Measurements from ENCODE around the gene SLAMF9. TPM values are rescaled to one million over a fixed set of nuclear protein-coding genes. Genes with fewer than 3 reads are reported as not detected.
A peak's percentile ranks its signal among the peaks of the same experiment; 100 is the strongest.

The SLAMF9 gene
- total RNA-seq, 2 donors from 2014 or later, result not detected

DNA sequence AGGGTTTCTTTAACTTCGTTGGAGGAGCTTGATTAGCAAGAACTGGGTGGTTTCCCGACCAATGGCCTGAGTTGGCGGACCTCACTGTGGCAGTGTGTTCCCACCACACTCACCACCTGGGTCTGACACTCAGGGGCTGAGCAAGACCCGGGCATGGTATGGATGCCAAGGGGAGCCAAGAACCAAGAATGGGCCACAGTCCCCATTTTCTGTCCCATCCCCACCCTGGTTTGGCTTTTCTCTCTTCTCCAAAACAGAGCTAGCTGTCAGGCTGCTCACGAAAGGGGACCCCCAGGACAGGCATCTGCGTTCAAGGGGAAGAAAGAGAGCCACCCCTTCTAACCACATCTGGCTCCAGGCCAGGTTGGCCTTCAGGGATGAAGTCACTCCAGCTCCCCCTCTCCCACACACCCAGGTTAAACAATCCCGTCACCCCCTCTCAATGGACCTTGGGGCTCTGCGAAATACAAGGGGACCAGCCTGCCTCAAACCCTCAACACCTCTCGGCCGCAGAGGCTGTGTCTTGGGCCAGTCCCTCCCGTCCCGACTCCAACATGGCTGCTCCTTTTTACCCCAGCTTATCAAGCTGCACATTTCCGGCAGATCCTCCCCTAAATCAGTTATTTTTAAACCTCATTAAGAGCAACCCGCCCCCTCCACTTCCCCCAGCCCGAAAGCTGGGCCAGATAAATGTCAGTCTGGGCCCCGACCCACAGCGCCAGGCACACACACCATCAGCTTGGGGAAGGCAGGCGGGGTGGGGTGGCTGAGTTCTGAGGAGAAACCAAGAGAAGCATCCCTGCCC, 32.1 kb downstream of the SLAMF9 start:
- peaks cover 17% of the 10 kb centered on the region for H3K4me1 ChIP-seq (replicated peaks)
- no peak for DNase-seq (ENCODE audit: low spot score)
- H3K9me3 ChIP-seq, result no peaks in the 10 kb centered on the region
- H3K4me3 ChIP-seq, result no peak overlapping the region
- 64% methylated on average over 18 of the region's 18 CpGs for WGBS
- peaks cover 7 to 15% of the 10 kb centered on the region in 2 donors for H3K36me3 ChIP-seq
- intact Hi-C loops (cut with DNase I), result loop anchor here (10.0 kb wide), 1 partner anchor 67 kb away; no protein-coding TSS in a partner anchor
- peak overlapping the region; percentile 72 to 84 for H3K27ac ChIP-seq
- no peaks in the 10 kb centered on the region for H3K27me3 ChIP-seq (replicated peaks; ENCODE audit: insufficient read depth)
- no peak for TF ChIP-seq POLR2A (IDR thresholded peaks at IDR 0.05)
- TF ChIP-seq POLR2AphosphoS5 (IDR thresholded peaks at IDR 0.05), result no peak
- no peak for TF ChIP-seq CTCF (IDR thresholded peaks at IDR 0.05)

- TF ChIP-seq CTCF (IDR thresholded peaks at IDR 0.05) (no peak), POLR2AphosphoS5 (IDR thresholded peaks at IDR 0.05) (no peak), POLR2A (IDR thresholded peaks at IDR 0.05) (no peak)
- peaks cover 17% of the 10 kb centered on the region for H3K4me1 ChIP-seq (replicated peaks)
- 73% methylated on average over 1 of the region's 1 CpG for WGBS
- no peak overlapping the region for H3K4me3 ChIP-seq
- no peaks in the 10 kb centered on the region for H3K9me3 ChIP-seq
- intact Hi-C loops (cut with DNase I), result loop anchor here (10.0 kb wide), 1 partner anchor 66 kb away; no protein-coding TSS in a partner anchor
- H3K27me3 ChIP-seq (replicated peaks; ENCODE audit: insufficient read depth), result no peaks in the 10 kb centered on the region
- H3K27ac ChIP-seq, result no peak overlapping the region
- DNase-seq (ENCODE audit: low spot score), result no peak
- H3K36me3 ChIP-seq, result peaks cover 7 to 15% of the 10 kb centered on the region in 2 donors
These were observed 32.8 kb downstream of the SLAMF9 start for GRCh38 chr1:159921251-159921650.

GRCh38 chr1:159920651-159921050, 33.4 kb downstream of the SLAMF9 start:
- intact Hi-C loops (cut with DNase I), result loop anchor here (10.0 kb wide), 1 partner anchor 66 kb away; no protein-coding TSS in a partner anchor
- Histone ChIP-seq H3K27ac (no peak overlapping the region), H3K9me3 (no peaks in the 10 kb centered on the region), H3K27me3 (replicated peaks; ENCODE audit: insufficient read depth) (no peaks in the 10 kb centered on the region), H3K4me3 (no peak overlapping the region), H3K4me1 (replicated peaks) (peaks cover 13% of the 10 kb centered on the region), H3K36me3 (peaks cover 7 to 15% of the 10 kb centered on the region in 2 donors)
- DNase-seq (ENCODE audit: low spot score), result no peak
- 92% methylated on average over 1 of the region's 1 CpG for WGBS
- TF ChIP-seq POLR2AphosphoS5 (IDR thresholded peaks at IDR 0.05) (no peak), POLR2A (IDR thresholded peaks at IDR 0.05) (no peak), CTCF (IDR thresholded peaks at IDR 0.05) (no peak)

DNA sequence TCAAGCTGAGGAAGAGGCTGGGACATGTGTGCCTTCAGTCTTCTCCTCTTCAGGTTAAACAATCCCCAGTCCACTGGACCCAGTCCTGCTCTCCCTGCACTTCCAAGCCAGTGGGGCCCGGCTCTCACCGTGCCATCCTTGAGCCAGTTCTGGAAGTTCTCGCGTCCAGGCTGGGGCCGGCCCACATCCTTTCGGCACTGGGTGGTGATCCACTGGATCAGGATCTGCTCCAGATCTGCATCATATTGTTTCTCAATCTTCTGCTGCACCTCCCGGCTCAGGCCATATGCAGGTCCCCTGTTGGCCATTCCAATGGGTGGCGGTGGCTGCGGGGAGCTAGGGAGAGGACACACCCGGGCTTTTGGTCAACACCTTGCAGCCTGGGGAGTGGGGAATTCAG, 33.8 kb downstream of the SLAMF9 start:
- H3K4me1 ChIP-seq (replicated peaks), result peaks cover 13% of the 10 kb centered on the region
- WGBS, result 88% methylated on average over 10 of the region's 10 CpGs
- no peaks in the 10 kb centered on the region for H3K27me3 ChIP-seq (replicated peaks; ENCODE audit: insufficient read depth)
- H3K9me3 ChIP-seq, result no peaks in the 10 kb centered on the region
- TF ChIP-seq CTCF (IDR thresholded peaks at IDR 0.05) (no peak), POLR2A (IDR thresholded peaks at IDR 0.05) (no peak), POLR2AphosphoS5 (IDR thresholded peaks at IDR 0.05) (no peak)
- no peak for DNase-seq (ENCODE audit: low spot score)
- H3K27ac ChIP-seq, result no peak overlapping the region
- intact Hi-C loops (cut with DNase I), result loop anchor here (10.0 kb wide), 1 partner anchor 65 kb away; no protein-coding TSS in a partner anchor
- peaks cover 7 to 15% of the 10 kb centered on the region in 2 donors for H3K36me3 ChIP-seq
- H3K4me3 ChIP-seq, result no peak overlapping the region
